GM21447 (cell line): ENCODE data around the gene TMEM271.
"Not testable (repeated sequence)": the region's sequence is repeated elsewhere in the genome, so short reads cannot be mapped to it uniquely, and the experiment has no call there.

Experiments used
- ATAC-seq: cut with Tn5 transposase; IDR thresholded peaks from one replicate; pipeline ENCODE4 v1.9.1; 2021; ENCODE audit not compliant: unreplicated experiment

The TMEM271 gene

GRCh38 chr4:610411-611261 is 34.5 kb upstream of the TMEM271 start:
- ATAC-seq: no peak

DNA sequence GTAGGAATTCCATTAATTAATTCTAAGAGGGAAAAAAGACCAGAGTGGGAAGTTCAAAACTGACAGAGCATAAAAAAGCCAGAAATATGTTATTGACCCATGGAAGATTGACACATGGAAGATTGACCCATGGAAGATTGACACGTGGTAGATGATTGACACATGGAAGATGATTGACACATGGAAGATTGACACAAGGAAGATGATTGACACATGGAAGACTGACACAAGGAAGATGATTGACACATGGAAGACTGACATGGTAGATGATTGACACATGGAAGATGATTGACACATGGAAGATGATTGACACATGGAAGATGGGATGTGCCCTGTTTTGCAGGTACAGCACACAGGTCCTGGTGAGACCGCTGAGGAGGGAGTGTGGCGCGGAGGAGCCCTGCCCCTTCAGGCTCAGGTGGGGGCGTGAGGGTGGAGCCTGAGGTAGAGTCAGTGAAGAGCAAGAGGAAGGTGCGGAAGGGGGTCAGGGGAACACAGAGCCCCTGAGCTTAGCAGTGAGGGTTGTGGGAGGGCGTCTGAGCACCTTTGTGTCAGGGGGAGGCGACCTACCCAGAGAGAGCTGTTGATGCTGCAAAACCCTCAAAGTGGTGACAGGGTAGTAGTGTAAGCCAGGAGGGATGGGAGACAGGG is 33.4 kb upstream of the TMEM271 start:
- ATAC-seq: no peak

GRCh38 chr4:608236-608635 is 32.1 kb upstream of the TMEM271 start:
- no peak for ATAC-seq

GRCh38 chr4:605702-606425 is 29.8 kb upstream of the TMEM271 start:
- no peak for ATAC-seq

GRCh38 chr4:604131-604530 is 28.0 kb upstream of the TMEM271 start:
- no peak for ATAC-seq

DNA sequence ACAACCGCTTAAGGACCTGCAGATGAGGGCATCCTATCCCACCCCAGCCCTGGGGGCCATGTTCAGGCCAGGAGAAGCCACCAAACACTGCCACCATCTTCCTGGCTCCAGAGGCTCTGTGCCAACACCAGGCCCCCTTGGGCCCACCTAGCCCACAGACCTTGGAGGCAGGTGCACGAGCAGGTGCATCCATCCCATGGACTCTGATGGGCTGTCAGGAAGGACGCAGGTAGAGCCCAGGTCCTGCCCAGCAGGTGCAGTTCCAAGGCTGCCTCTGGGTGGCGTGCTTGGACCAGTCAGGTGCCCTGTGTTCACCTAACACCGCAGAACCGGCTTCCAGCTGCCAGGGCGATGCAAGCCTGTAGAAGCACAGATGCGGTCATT is 26.5 kb upstream of the TMEM271 start:
- no peak for ATAC-seq

DNA sequence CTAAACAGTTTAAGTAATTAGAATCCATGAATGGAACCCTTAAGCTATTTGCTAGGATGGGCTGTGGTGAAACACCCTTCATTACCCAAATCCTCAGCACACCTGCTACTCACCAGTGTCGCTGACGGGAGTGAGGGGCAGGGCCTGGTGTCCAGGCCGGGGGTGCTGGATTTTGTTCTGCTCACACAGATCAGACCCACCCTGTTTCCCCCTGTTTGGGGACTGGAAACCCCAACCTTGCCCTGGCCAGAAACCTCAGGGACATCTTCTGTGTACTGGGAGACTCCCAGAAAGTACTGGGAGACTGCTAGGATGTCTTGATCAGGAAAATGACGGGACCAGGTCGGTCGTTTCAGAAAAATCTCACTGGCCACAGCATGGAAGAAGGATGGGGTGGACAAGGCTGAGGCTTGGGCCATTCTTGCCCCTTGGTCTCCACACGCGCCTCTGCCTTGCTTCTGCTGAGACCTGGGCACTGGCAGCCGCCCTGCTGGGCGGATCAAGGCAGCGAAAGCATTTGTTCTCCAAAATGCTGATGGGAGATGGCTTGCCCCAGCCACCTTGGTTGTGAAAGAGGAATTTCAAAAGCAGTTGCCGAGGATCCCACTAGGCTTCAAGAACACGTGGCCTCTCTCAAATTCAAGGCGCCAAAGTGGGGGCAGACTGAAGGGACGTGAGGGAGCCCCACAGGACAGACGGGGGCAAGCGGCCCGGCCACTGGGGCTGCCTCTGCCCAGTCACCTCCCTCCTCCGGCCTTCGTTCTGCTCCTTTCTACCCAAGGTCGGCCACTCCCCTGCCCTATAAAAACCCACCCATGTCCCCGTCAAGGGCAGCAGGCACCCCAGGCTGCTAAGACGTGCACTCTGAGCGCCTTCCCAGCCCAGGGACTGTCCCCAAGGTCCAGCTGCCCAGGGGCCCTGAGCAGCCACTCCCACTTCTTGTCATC is 25.8 kb upstream of the TMEM271 start:
- ATAC-seq: no peak

- ATAC-seq: no peak
These were observed 24.9 kb upstream of the TMEM271 start for GRCh38 chr4:600850-601515.

- no peak for ATAC-seq
These were observed 24.1 kb upstream of the TMEM271 start for GRCh38 chr4:600166-600565.

GRCh38 chr4:598925-599324 is 22.8 kb upstream of the TMEM271 start:
- no peak for ATAC-seq

GRCh38 chr4:592825-593520 is 16.9 kb upstream of the TMEM271 start:
- no peak for ATAC-seq

DNA sequence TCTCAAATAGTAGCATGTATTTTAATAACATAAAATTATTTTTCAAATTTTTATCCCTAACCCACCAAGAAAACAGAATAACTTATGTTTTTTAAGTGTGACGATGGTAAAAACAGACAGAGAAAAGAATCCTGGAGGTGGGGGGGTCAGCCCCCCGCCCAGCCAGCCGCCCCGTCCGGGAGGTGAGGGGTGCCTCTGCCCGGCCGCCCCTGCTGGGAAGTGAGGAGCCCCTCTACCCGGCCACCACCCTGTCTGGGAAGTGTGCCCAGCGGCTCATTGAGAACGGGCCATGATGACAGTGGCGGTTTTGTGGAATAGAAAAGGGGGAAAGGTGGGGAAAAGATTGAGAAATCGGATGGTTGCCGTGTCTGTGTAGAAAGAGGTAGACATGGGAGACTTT is 16.1 kb upstream of the TMEM271 start:
- ATAC-seq: not testable (repeated sequence)

DNA sequence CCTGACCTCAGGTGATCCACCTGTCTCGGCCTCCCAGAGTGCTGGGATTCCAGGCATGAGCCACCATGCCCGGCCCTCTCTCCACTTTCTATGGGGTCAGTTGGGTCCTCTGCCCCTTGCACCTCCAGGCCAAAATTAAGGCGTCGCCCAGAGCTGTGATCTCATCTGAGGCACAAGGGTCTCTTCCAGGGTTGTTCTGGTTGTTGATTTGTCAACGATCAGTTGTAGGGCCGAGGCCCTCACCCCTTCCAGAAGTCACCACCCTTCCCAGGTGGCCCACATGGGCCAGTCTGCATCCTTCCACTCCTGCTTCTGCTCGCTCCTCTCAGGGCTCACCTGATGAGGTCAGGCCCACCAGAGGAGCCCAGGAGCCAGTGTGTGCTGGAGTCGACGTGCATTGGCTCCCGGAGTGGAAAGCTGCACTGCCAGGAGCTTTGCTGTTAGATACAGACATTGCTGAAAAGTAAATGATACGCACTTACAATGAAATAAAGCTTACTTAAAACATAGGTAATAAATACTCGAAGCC is 14.3 kb upstream of the TMEM271 start:
- no peak for ATAC-seq

- no peak for ATAC-seq
These were observed 13.3 kb upstream of the TMEM271 start for GRCh38 chr4:589219-589963.

DNA sequence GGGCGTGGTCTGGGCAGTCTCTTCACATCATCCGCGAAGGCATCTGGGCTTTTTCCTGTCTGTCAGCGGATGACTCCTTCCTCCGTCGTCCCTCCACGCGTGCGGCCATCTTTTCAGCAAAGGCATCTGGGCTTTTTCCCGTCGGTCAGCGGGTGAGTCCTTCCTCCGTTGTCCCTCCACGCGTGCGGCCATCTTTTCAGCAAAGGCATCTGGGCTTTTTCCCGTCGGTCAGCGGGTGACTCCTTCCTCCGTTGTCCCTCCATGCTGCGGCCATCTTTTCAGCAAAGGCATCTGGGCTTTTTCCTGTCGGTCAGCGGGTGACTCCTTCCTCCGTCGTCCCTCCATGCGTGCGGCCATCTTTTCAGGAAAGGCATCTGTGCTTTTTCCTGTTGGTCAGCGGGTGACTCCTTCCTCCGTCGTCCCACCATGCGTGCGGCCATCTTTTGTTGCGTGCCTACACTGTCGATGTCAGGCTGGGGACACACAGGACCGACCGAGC is 12.3 kb upstream of the TMEM271 start:
- no peak for ATAC-seq

DNA sequence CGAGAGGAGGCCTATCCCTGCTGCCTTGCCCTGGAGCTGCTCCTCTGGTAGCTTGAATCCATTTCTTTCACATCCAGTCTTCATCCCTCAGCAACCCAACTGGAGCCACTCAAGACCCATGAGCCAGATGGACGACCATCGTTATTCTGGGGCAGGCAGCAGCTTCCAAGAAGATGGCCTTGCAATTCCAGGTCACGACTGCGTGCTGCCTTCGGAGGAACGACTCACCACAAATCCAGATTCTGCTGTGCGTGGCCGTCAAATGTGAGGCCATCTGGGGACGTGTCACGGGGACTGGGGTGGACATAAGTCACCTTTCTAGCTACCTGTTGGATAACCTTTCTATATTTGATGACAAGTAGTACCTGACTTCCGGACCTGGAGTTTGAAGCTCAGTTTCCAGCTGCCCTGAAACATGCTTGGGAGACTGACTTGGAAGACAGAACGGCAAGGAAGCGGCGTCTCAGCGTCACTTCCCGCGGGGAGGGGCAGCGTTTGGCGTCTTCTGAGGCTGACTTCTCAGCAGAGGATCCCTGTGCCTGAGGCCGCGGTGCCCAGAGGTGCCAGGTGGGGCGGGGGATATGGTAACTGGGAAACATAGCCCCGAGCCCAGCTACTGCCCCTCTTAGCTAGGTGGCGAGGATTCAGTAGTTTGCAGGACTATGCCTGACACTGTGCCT is 11.7 kb upstream of the TMEM271 start:
- no peak for ATAC-seq

DNA sequence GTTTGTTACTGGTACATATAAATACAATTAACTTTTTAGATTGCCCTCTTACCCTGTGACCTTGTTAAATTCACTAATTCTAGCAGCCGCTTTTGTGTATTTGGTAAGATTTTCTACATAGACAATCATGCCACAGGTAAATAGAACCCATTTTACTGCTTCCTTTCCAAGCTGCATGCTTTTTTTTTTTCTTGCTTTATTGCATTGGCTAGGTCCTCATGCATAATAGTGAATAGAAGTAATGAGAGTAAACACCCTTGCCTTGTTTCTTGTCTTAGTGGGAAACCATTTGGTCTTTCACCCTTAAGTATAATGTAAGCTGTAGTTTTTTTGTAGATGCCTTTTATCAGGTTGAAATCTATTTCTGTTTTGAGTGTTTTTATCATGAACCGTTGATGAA is 7.7 kb upstream of the TMEM271 start:
- ATAC-seq: no peak

DNA sequence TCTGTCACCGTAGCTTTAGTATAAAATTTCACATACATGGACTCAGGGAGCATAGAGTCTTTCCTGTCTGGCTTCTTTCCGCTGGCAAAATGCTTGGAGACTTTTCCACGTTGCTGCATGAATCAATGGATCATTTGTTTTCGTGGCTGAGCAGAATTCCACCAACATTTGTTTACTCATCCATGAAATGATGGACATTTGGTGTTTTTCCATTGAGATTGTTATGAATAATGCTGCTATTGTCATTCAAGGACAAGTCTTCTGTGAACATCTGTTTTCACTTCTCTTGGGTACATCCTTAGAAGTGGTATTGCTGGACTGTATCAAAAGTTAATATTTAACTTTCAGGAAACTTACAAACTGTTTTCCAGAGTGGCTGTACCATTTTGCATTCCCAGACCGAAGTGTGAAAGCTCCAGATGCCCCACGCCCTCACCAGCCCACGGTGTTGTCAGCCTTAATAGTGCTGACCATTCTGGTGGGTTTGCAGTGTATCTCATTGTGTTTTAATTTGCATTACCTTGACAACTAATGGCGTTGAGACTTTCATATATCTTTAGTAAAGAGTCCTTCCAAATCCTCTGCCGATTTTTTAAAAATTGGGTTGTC is 5.8 kb upstream of the TMEM271 start:
- ATAC-seq: no peak
